ENCODE data around the gene RAB20.
A peak's percentile ranks its signal among the peaks of the same experiment; 100 is the strongest.

RAB20 gene

GRCh38 chr13:110528371-110528770 is 33.2 kb downstream of the RAB20 start:
- no peak for DNase-seq

DNA sequence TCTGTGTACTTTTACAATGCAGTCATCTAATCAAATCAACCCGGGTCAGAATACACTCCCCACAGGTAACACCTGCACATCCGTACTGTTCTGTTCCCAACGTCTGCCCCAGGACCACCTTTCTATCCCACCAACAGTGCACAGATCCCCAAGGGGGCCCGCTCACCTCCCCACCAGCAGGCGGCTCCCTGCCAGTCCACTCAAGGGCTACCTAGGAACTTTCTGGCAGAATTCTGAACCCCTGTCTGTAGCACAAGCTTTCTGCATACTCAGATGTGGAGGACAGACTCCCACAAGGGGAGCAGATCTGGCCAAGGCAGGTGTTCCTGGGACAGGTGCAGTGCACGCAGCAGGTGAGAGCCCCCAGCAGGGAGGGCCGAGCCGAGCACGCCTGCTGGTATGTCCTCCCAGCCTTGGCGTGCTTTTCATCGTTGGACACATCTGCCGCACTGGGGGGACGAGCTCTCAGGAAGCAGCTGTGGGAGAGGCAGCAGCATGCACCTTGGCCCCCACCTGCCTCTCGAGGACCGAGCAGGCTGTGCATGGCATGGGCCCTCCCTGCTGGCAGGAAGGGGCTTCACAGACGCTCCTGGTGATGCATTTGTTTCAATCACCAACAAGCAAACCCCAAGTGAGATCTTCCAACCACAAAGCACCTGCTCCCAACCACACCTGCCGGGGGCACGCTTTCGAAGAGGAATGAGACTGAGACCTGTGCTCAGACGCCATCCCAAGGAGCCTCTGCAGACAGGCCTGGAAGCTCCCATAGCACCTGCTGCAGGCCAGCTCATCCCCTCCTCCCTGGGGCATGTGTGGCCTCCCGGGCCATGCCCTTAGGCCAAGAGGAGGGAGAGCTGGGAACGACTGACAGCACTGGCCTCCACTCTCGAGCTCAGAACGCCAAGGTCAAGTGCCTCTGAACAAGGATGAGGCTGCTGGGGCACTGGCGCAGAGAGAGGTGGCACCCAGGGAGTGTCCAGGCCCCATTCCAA is 35.9 kb downstream of the RAB20 start:
- DNase-seq: peak; percentile 7 to 68

- peak; percentile 27 to 62 for DNase-seq
Observed at GRCh38 chr13:110524541-110525257, 36.8 kb downstream of the RAB20 start.

GRCh38 chr13:110523838-110524540 is 37.5 kb downstream of the RAB20 start:
- DNase-seq: no peak

GRCh38 chr13:110523180-110523579 is 38.3 kb downstream of the RAB20 start:
- DNase-seq: no peak

DNA sequence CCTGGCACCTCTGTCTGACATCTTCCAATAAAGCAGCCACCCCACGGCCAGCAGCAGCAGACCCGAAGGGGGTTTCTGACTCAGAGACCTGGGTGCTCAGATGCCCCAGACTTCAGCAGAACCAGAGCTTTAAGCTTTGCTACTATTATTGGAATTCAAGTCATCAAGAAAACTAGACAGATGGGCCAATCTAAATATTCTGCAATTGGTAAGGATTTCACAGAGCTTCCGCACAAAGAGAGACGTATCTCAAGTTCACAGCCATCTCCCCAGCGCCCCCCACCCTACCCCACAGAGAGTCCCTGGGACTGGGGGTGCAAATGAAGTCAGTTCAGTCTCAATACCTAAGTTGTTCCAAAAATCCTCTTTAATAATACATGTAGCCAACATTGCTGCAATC is 38.8 kb downstream of the RAB20 start:
- no peak for DNase-seq

GRCh38 chr13:110521946-110522345 is 39.6 kb downstream of the RAB20 start:
- no peak for DNase-seq

- DNase-seq: peak in 1 of 2 experiments; percentile 60
Observed at GRCh38 chr13:110521296-110521680, 40.2 kb downstream of the RAB20 start.

GRCh38 chr13:110520431-110521295 is 40.9 kb downstream of the RAB20 start:
- peak in 1 of 2 experiments; percentile 54 for DNase-seq

GRCh38 chr13:110519506-110519905 is 42.0 kb downstream of the RAB20 start:
- DNase-seq: no peak

DNA sequence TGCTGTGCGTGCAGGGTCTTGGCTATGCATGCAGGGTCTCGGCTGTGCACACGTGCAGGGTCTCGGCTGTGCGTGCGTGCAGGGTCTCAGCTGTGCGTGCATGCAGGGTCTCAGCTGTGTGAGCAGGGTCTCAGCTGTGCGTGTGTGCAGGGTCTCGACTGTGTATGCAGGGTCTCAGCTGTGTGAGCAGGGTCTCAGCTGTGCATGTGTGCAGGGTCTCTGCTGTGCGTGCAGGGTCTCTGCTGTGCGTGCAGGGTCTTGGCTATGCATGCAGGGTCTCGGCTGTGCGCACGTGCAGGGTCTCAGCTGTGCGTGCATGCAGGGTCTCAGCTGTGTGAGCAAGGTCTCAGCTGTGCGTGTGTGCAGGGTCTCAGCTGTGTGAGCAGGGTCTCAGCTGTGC is 42.5 kb downstream of the RAB20 start:
- DNase-seq: no peak

- no peak for DNase-seq
Observed at GRCh38 chr13:110518571-110518970, 43.0 kb downstream of the RAB20 start.

DNA sequence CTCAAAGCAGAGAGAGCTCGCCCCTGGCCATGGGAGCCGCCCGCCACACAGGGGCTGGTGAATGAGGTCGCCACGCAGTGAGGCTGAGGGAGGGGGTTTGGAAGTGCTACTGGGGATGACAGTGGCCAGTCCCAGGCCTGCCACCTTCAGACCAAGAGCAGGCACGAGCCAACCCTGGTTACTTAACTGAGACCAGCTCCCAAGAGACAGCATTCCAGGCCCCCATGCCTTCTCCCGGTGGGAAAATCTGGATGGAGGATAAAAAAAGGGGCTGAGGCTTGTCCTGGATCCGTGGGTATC is 43.3 kb downstream of the RAB20 start:
- DNase-seq: no peak

DNA sequence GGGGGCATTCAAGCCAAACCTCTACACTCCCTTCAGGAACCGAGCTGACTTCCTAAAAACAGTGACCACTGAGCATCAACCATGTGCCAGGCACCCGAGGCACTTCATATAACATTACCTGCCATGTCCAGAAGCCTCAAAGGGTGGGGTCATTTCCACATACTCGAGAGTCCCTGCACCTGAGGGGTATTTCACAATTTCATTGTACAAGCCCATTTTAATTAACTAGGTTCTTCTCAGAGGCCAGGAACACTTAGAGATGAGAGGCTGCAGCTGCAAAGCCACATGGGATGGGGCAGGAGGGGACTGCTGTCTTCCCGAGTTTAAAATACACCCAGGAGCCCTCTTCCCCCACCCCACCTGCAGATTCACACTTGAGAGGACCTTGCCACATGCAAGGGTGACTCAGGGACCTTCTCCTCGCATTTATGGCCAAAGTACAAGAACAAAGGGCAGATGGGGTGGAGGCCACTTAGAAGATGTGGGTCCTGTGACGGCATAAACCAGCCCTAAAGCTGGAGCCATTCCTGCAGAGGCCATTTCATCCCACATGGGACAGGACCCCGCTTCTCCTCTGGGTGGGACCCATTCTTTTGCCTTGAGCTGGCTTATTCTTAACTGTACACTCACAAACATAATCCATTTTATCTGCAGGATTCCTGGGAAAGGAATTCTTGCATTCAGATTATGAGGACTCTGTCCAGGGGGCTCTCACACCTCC is 43.9 kb downstream of the RAB20 start:
- DNase-seq: no peak

DNA sequence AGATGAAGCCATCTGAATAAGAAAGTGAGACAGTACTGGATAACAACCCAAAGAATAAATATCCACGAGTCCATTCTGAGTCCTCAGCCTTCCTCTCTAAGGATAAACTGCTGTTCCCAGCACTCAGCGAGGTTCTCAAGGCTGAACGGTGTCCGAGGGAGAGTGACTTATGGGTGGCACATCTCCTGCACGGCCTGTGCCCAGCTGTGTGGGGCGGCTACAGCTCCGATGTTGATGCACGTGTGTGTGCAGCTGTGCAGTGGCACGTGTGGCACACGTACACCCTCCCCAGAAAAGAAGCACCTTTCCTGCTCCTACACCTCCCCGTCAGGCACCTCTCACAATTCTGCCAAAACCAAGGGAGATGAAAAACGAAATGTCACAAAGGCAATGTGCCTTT is 45.0 kb downstream of the RAB20 start:
- no peak for DNase-seq

GRCh38 chr13:110512198-110512740 is 49.3 kb downstream of the RAB20 start:
- no peak for DNase-seq

DNA sequence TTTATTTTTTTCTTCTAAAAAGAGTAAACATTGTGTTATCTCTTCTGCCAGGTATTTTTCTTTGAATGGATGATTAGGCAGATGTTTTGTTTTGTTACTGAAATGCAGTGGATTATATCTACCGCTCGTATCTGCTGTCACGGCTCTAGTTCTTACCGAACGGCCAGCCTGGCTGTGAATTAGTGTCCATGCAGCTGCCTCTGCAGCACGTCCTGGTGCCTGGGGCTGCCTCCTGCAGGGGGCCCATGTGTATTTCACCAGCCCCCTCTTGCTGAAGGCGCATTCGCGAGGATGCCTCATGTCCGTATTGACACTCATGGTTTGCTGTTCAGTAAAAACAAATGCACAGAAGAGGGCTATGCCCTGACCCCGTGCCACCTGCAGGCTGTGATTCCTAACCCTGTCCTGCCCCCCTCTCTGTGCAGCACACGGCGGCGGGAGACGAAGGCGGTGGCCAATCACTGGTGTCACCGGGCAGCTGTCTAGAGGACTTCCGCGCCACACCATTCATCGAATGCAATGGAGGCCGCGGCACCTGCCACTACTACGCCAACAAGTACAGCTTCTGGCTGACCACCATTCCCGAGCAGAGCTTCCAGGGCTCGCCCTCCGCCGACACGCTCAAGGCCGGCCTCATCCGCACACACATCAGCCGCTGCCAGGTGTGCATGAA is 49.9 kb downstream of the RAB20 start:
- no peak for DNase-seq

GRCh38 chr13:110509971-110510786 is 51.3 kb downstream of the RAB20 start:
- DNase-seq: peak in 1 of 2 experiments; percentile 90

- peak; percentile 68 to 90 for DNase-seq
Observed at GRCh38 chr13:110509478-110509926, 52.0 kb downstream of the RAB20 start.

Measured in NCI-H524 (cell line).